HG03571 (cell line): ENCODE measurements around the gene CLIC4.

Experiments
- ATAC-seq: cut with Tn5 transposase; IDR thresholded peaks from one replicate; pipeline ENCODE4 v1.9.1; 2021; ENCODE audit not compliant: unreplicated experiment

The CLIC4 gene

GRCh38 chr1:24858277-24858676 is 113.0 kb downstream of the CLIC4 start:
- ATAC-seq = no peak

- no peak for ATAC-seq
These were observed 114.1 kb downstream of the CLIC4 start for GRCh38 chr1:24859063-24860010.

GRCh38 chr1:24860841-24861240 is 115.6 kb downstream of the CLIC4 start:
- no peak for ATAC-seq

- no peak for ATAC-seq
These were observed 116.8 kb downstream of the CLIC4 start for GRCh38 chr1:24861821-24862727.

GRCh38 chr1:24862775-24863483 is 117.7 kb downstream of the CLIC4 start:
- ATAC-seq = no peak

GRCh38 chr1:24864370-24864777 is 119.1 kb downstream of the CLIC4 start:
- ATAC-seq = no peak

- ATAC-seq = no peak
These were observed 119.9 kb downstream of the CLIC4 start for GRCh38 chr1:24865168-24865567.

GRCh38 chr1:24865587-24865986 is 120.3 kb downstream of the CLIC4 start:
- ATAC-seq = no peak

- no peak for ATAC-seq
These were observed 121.2 kb downstream of the CLIC4 start for GRCh38 chr1:24866211-24867083.

GRCh38 chr1:24867084-24867870 is 122.0 kb downstream of the CLIC4 start:
- ATAC-seq = no peak

- ATAC-seq = no peak
These were observed 123.0 kb downstream of the CLIC4 start for GRCh38 chr1:24868016-24868875.

GRCh38 chr1:24870551-24871195 is 125.4 kb downstream of the CLIC4 start:
- no peak for ATAC-seq

- ATAC-seq = no peak
These were observed 126.2 kb downstream of the CLIC4 start for GRCh38 chr1:24871306-24871901.

- ATAC-seq = no peak
These were observed 127.0 kb downstream of the CLIC4 start for GRCh38 chr1:24872061-24872850.

GRCh38 chr1:24873148-24873547 is 127.9 kb downstream of the CLIC4 start:
- ATAC-seq = no peak

- no peak for ATAC-seq
These were observed 128.8 kb downstream of the CLIC4 start for GRCh38 chr1:24874056-24874455.
